IPS-20b (cell line): Measurements from ENCODE around the gene PEX10.
A peak's percentile ranks its signal among the peaks of the same experiment; 100 is the strongest.
"Not testable (repeated sequence)": the region's sequence is repeated elsewhere in the genome, so short reads cannot be mapped to it uniquely, and the experiment has no call there.

Source experiments
- H3K27ac ChIP-seq: one replicate; pipeline ENCODE4 v1.5.1; 2013; ENCODE audit warnings: low read length
- H3K27me3 ChIP-seq: 2 replicates; pipeline ENCODE4 v1.6.1; 2013; ENCODE audit warnings: mild to moderate bottlenecking, low read length, inconsistent platforms; ENCODE audit not compliant: insufficient read depth
- H3K36me3 ChIP-seq: 2 replicates; pipeline ENCODE4 v1.6.1; 2013; ENCODE audit warnings: low read depth, mild to moderate bottlenecking, inconsistent platforms, low read length, moderate library complexity; ENCODE audit not compliant: insufficient read depth
- H3K4me1 ChIP-seq: 2 replicates; pipeline ENCODE4 v1.6.1; 2013; ENCODE audit warnings: mild to moderate bottlenecking, control low read depth, inconsistent platforms, low read length, moderate library complexity; ENCODE audit not compliant: insufficient read depth
- H3K4me3 ChIP-seq: 2 replicates; pipeline ENCODE4 v1.5.1; 2013; ENCODE audit warnings: mild to moderate bottlenecking, low read length, inconsistent platforms
- H3K9ac ChIP-seq: 2 replicates; pipeline ENCODE4 v1.6.1; 2013; ENCODE audit warnings: low read depth, mild to moderate bottlenecking, inconsistent platforms, low read length, moderate library complexity
- H3K9me3 ChIP-seq: 2 replicates; pipeline ENCODE4 v1.6.1; 2013; ENCODE audit warnings: mild to moderate bottlenecking, low read depth, low read length, inconsistent platforms; ENCODE audit not compliant: insufficient read depth

Gene PEX10

GRCh38 chr1:2412395-2412772, at the start of gene PEX10:
TSS of gene PEX10 (minus strand) at chr1:2412564. CDS start at chr1:2412502, 62 bp downstream.
- Histone ChIP-seq H3K9ac (peak within 1 kb of the TSS; percentile 87), H3K27me3 (no peaks in the 10 kb centered on the region), H3K4me1 (peaks cover 6% of the 10 kb centered on the region; the same call in 1 of the 2 replicates), H3K36me3 (peaks cover 17% of the 10 kb centered on the region), H3K4me3 (peak within 1 kb of the TSS; percentile 87), H3K9me3 (no peaks in the 10 kb centered on the region), H3K27ac (no peak within 1 kb of the TSS)

GRCh38 chr1:2460996-2461751, 48.8 kb upstream of the PEX10 start:
- Histone ChIP-seq H3K27ac (no peak overlapping the region), H3K27me3 (no peaks in the 10 kb centered on the region), H3K4me3 (no peak overlapping the region), H3K9ac (no peak overlapping the region), H3K4me1 (no peaks in the 10 kb centered on the region), H3K9me3 (no peaks in the 10 kb centered on the region), H3K36me3 (no peaks in the 10 kb centered on the region)

- Histone ChIP-seq H3K36me3 (no peaks in the 10 kb centered on the region), H3K27ac (no peak overlapping the region), H3K4me3 (no peak overlapping the region), H3K9me3 (no peaks in the 10 kb centered on the region), H3K4me1 (no peaks in the 10 kb centered on the region), H3K9ac (no peak overlapping the region), H3K27me3 (no peaks in the 10 kb centered on the region)
Measured at GRCh38 chr1:2460203-2460602, 47.8 kb upstream of the PEX10 start.

GRCh38 chr1:2459757-2460156, 47.4 kb upstream of the PEX10 start:
- Histone ChIP-seq H3K27me3 (no peaks in the 10 kb centered on the region), H3K9ac (no peak overlapping the region), H3K36me3 (no peaks in the 10 kb centered on the region), H3K9me3 (no peaks in the 10 kb centered on the region), H3K4me3 (no peak overlapping the region), H3K4me1 (no peaks in the 10 kb centered on the region), H3K27ac (no peak overlapping the region)

- not testable (repeated sequence) for H3K9me3 ChIP-seq, H3K27ac ChIP-seq, H3K36me3 ChIP-seq, H3K4me1 ChIP-seq, H3K4me3 ChIP-seq, H3K9ac ChIP-seq, H3K27me3 ChIP-seq
Measured at GRCh38 chr1:2459102-2459753, 46.9 kb upstream of the PEX10 start.

- Histone ChIP-seq H3K4me3 (no peak overlapping the region), H3K9ac (no peak overlapping the region), H3K9me3 (no peaks in the 10 kb centered on the region), H3K27ac (no peak overlapping the region), H3K27me3 (no peaks in the 10 kb centered on the region), H3K36me3 (no peaks in the 10 kb centered on the region), H3K4me1 (no peaks in the 10 kb centered on the region)
Measured at GRCh38 chr1:2458687-2459086, 46.3 kb upstream of the PEX10 start.

GRCh38 chr1:2457444-2457843, 45.1 kb upstream of the PEX10 start:
- no peaks in the 10 kb centered on the region for H3K4me1 ChIP-seq
- no peak overlapping the region for H3K27ac ChIP-seq

GRCh38 chr1:2455757-2456156, 43.4 kb upstream of the PEX10 start:
- H3K36me3 ChIP-seq = no peaks in the 10 kb centered on the region
- no peaks in the 10 kb centered on the region for H3K4me1 ChIP-seq
- H3K4me3 ChIP-seq = no peak overlapping the region
- H3K27ac ChIP-seq = no peak overlapping the region
- H3K27me3 ChIP-seq = no peaks in the 10 kb centered on the region
- H3K9ac ChIP-seq = no peak overlapping the region
- H3K9me3 ChIP-seq = no peaks in the 10 kb centered on the region

More at GRCh38 chr1:2457444-2457843, 45.1 kb upstream of the PEX10 start:
- Histone ChIP-seq H3K9me3 (no peaks in the 10 kb centered on the region), H3K27me3 (no peaks in the 10 kb centered on the region), H3K9ac (no peak overlapping the region), H3K4me3 (no peak overlapping the region), H3K36me3 (no peaks in the 10 kb centered on the region)

- no peaks in the 10 kb centered on the region for H3K4me1 ChIP-seq
- no peaks in the 10 kb centered on the region for H3K9me3 ChIP-seq
- H3K27ac ChIP-seq = no peak overlapping the region
- no peaks in the 10 kb centered on the region for H3K27me3 ChIP-seq
- H3K36me3 ChIP-seq = no peaks in the 10 kb centered on the region
- no peak overlapping the region for H3K4me3 ChIP-seq
- H3K9ac ChIP-seq = no peak overlapping the region
Measured at GRCh38 chr1:2454227-2454626, 41.9 kb upstream of the PEX10 start.

GRCh38 chr1:2452932-2453315, 40.6 kb upstream of the PEX10 start:
- no peak overlapping the region for H3K4me3 ChIP-seq
- no peaks in the 10 kb centered on the region; the same call in 1 of the 2 replicates for H3K4me1 ChIP-seq
- H3K36me3 ChIP-seq = no peaks in the 10 kb centered on the region
- H3K27ac ChIP-seq = no peak overlapping the region
- H3K9me3 ChIP-seq = no peaks in the 10 kb centered on the region
- H3K9ac ChIP-seq = no peak overlapping the region
- H3K27me3 ChIP-seq = no peaks in the 10 kb centered on the region

- H3K27ac ChIP-seq = no peak overlapping the region
- no peaks in the 10 kb centered on the region for H3K36me3 ChIP-seq
- no peaks in the 10 kb centered on the region for H3K27me3 ChIP-seq
- no peaks in the 10 kb centered on the region for H3K9me3 ChIP-seq
- H3K9ac ChIP-seq = no peak overlapping the region
- H3K4me1 ChIP-seq = no peaks in the 10 kb centered on the region; the same call in 1 of the 2 replicates
- no peak overlapping the region for H3K4me3 ChIP-seq
Measured at GRCh38 chr1:2452201-2452931, 40.0 kb upstream of the PEX10 start.

- Histone ChIP-seq H3K27ac (no peak overlapping the region), H3K9ac (no peak overlapping the region), H3K4me3 (no peak overlapping the region), H3K36me3 (no peaks in the 10 kb centered on the region), H3K9me3 (no peaks in the 10 kb centered on the region), H3K27me3 (no peaks in the 10 kb centered on the region), H3K4me1 (peaks cover 5% of the 10 kb centered on the region; the same call in 1 of the 2 replicates)
Measured at GRCh38 chr1:2451741-2452140, 39.4 kb upstream of the PEX10 start.
